Glomerular visceral epithelial cell (primary cell): Measurements from ENCODE around the gene PIGU.

Experiments used
- DNase-seq: peaks from one replicate; pipeline ENCODE4 v3.0.0-alpha.2; 2016; ENCODE audit errors: extremely low spot score

PIGU gene

GRCh38 chr20:34558320-34559218 is 118.3 kb downstream of the PIGU start, which contains the start of gene MAP1LC3A:
MAP1LC3A (plus strand) TSS chr20:34558718; CDS start chr20:34558869, 151 bp downstream.
- DNase-seq = peak; percentile 46

GRCh38 chr20:34557936-34558319 is 119.0 kb downstream of the PIGU start:
- DNase-seq = no peak

- DNase-seq = no peak
These were observed 123.5 kb downstream of the PIGU start for GRCh38 chr20:34553366-34553867.

GRCh38 chr20:34552569-34552968 is 124.3 kb downstream of the PIGU start:
- no peak for DNase-seq

GRCh38 chr20:34549929-34550305 is 127.0 kb downstream of the PIGU start:
- no peak for DNase-seq

- DNase-seq = no peak
These were observed 127.5 kb downstream of the PIGU start for GRCh38 chr20:34549291-34549928.

- DNase-seq = no peak
These were observed 128.9 kb downstream of the PIGU start for GRCh38 chr20:34547844-34548613.

GRCh38 chr20:34546751-34547181 is 130.1 kb downstream of the PIGU start:
- DNase-seq = no peak

- no peak for DNase-seq
These were observed 132.6 kb downstream of the PIGU start for GRCh38 chr20:34544109-34544796.

- DNase-seq = no peak
These were observed 133.3 kb downstream of the PIGU start for GRCh38 chr20:34543463-34544056.

GRCh38 chr20:34542439-34542838 is 134.5 kb downstream of the PIGU start:
- no peak for DNase-seq

- no peak for DNase-seq
These were observed 135.0 kb downstream of the PIGU start for GRCh38 chr20:34541917-34542316.

- DNase-seq = no peak
These were observed 135.5 kb downstream of the PIGU start for GRCh38 chr20:34541264-34541901.

- DNase-seq = no peak
These were observed 136.2 kb downstream of the PIGU start for GRCh38 chr20:34540596-34541263.

GRCh38 chr20:34539756-34540155 is 137.1 kb downstream of the PIGU start:
- DNase-seq = no peak

GRCh38 chr20:34538671-34539123 is 138.2 kb downstream of the PIGU start:
- peak; percentile 40 for DNase-seq

GRCh38 chr20:34537651-34538050 is 139.2 kb downstream of the PIGU start:
- no peak for DNase-seq

GRCh38 chr20:34536798-34537394 is 140.0 kb downstream of the PIGU start:
- DNase-seq = no peak

GRCh38 chr20:34535857-34536256 is 141.0 kb downstream of the PIGU start:
- no peak for DNase-seq
